Immature natural killer cell (primary cell): Measurements from ENCODE around the gene CX3CL1. TPM values are rescaled to one million over a fixed set of nuclear protein-coding genes. Genes with fewer than 3 reads are reported as not detected.

Source experiments
- DNase-seq, 3 donors: peaks; one replicate each; pipeline ENCODE4 v3.0.0; 2022; ENCODE audit warnings: mixed read lengths in 1 of 3
- H3K27ac Mint-ChIP-seq, 6 donors: one replicate each; pipeline ENCODE4 v1.8.0; 2020; ENCODE audit warnings: mixed read lengths in 6 of 6, mild to moderate bottlenecking in 5 of 6, inconsistent platforms in 4 of 6, moderate library complexity in 3 of 6
- H3K27me3 Mint-ChIP-seq, 3 donors: one replicate each; pipeline ENCODE4 v1.8.0; 2020 to 2021; ENCODE audit warnings: low read depth in 3 of 3, mild to moderate bottlenecking in 3 of 3, mixed read lengths in 3 of 3, moderate library complexity in 3 of 3, inconsistent platforms in 1 of 3
- H3K36me3 Mint-ChIP-seq, 3 donors: one replicate each; pipeline ENCODE4 v1.8.0; 2020; ENCODE audit warnings: mixed read lengths in 3 of 3, inconsistent platforms in 2 of 3, mild to moderate bottlenecking in 2 of 3
- H3K4me1 Mint-ChIP-seq, 2 donors: one replicate each; pipeline ENCODE4 v1.8.0; 2020; ENCODE audit warnings: inconsistent platforms in 2 of 2, mild to moderate bottlenecking in 2 of 2, mixed read lengths in 2 of 2, moderate library complexity in 1 of 2
- H3K4me3 Mint-ChIP-seq, 5 donors: one replicate each; pipeline ENCODE4 v1.8.0; 2020; ENCODE audit warnings: mild to moderate bottlenecking in 5 of 5, mixed read lengths in 5 of 5, inconsistent platforms in 3 of 5, moderate library complexity in 3 of 5
- H3K9me3 Mint-ChIP-seq, 6 donors: one replicate each; pipeline ENCODE4 v1.8.0; 2020; ENCODE audit warnings: mild to moderate bottlenecking in 6 of 6, mixed read lengths in 6 of 6, inconsistent platforms in 4 of 6, moderate library complexity in 3 of 6
- polyA plus RNA-seq, 3 donors: library from polyadenylated mRNA; unstranded; fragments of 300-500 nt; fragmentation: Illumina TruSeq; gene quantifications; one replicate each; pipeline ENCODE4 v1.2.3, GENCODE V29; 2021

CX3CL1 gene
- polyA plus RNA-seq, 3 donors from 2014 or later = not detected

DNA sequence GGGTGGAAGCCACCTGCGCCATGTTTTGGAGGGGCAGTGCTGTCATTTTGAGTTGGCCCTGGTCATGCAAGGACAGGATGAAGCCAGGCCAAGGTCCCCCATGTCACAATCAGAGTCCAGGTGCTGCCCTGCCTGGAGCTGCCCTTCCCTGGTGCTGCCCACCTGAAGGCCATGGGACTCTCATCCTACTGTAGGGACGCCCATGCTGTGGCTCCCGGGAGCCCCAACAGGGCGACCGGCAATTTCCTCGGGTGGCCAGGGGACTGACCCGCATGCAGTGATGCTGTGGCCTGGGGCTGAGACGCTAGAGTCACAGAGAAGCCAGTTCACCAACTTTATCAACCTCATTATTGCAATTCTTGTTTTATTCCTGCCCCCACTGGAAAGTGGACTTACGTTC, 40.3 kb downstream of the CX3CL1 start:
- Mint-ChIP-seq H3K27ac (peak overlapping the region in 1 of 6 donors; percentile 63), H3K4me1 (peaks cover 13 to 16% of the 10 kb centered on the region in 2 donors), H3K9me3 (peaks cover 0 to 2% (median 0%) of the 10 kb centered on the region in 6 donors), H3K27me3 (peaks cover 5 to 12% (median 11%) of the 10 kb centered on the region in 3 donors), H3K36me3 (peaks cover 0 to 3% (median 0%) of the 10 kb centered on the region in 3 donors), H3K4me3 (no peak overlapping the region)
- no peak for DNase-seq

DNA sequence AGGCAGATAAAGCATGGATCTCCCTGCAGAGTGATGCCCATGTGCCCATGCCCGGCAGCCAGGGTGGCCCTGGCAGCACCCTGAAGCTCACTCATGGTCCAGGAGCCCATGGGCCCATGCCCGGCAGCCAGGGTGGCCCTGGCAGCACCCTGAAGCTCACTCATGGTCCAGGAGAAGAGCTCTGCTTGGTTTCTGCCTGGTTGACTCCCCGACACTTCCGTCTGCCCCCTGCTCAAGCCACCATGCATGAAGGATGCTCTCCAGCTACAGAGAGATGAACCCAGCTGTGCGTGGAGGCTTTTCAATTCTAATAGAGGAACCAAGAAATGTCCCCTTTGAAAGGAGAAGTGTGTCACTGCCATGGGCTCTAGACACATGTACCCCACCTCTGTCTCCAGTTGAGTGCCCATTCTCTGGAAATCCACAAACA, 41.0 kb downstream of the CX3CL1 start:
- Mint-ChIP-seq H3K27me3 (peaks cover 5 to 12% (median 11%) of the 10 kb centered on the region in 3 donors), H3K27ac (peak overlapping the region in 2 of 6 donors; percentile 6 to 69), H3K4me3 (no peak overlapping the region), H3K36me3 (peaks cover 0 to 3% (median 0%) of the 10 kb centered on the region in 3 donors), H3K4me1 (peaks cover 19 to 21% of the 10 kb centered on the region in 2 donors), H3K9me3 (peaks cover 0 to 2% (median 0%) of the 10 kb centered on the region in 6 donors)
- DNase-seq = no peak

DNA sequence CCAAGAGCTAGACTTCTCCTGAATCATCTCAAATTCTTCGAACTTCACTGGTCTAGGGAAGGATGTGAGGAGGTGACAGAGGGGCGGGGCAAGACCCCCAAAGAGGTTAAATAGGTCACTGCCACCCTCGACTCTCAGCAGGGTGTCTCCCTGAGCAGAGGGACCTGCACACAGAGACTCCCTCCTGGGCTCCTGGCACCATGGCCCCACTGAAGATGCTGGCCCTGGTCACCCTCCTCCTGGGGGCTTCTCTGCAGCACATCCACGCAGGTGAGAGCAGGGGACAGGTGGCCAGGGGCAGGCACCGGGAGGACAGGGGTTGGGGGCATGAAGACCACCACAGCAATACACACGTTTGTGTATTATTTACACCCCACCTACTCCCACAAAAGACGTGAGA, 41.4 kb downstream of the CX3CL1 start:
- H3K27me3 Mint-ChIP-seq = peaks cover 8 to 12% (median 11%) of the 10 kb centered on the region in 3 donors
- no peak for DNase-seq
- peaks cover 23 to 25% of the 10 kb centered on the region in 2 donors for H3K4me1 Mint-ChIP-seq
- peaks cover 0 to 2% (median 0%) of the 10 kb centered on the region in 6 donors for H3K9me3 Mint-ChIP-seq
- peak overlapping the region in 2 of 6 donors; percentile 6 to 69 for H3K27ac Mint-ChIP-seq
- H3K36me3 Mint-ChIP-seq = peaks cover 0 to 3% (median 0%) of the 10 kb centered on the region in 3 donors
- H3K4me3 Mint-ChIP-seq = no peak overlapping the region

DNA sequence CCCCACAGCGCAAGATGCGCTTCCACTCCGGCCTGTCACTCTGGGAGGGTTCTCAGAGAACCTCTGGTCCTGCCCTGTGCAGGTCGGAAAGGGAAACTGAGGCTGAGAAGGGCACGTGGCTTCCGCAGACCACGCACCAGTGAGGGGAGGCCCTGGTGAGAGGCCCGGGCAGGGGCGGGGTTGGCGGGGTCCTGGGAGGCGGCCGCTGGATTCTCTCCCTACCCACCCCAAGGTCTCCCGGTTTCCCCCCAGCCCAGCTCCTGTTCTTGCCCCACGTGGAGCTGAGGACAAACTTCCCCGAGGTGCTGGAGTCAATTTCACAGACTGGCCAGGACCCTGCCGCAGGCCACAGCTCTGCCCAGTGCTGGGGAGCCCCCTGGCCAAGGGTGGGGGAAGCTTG, 43.8 kb downstream of the CX3CL1 start:
- no peaks in the 10 kb centered on the region for H3K36me3 Mint-ChIP-seq
- H3K27me3 Mint-ChIP-seq = peaks cover 10 to 14% (median 10%) of the 10 kb centered on the region in 3 donors
- H3K4me1 Mint-ChIP-seq = peaks cover 30 to 34% of the 10 kb centered on the region in 2 donors
- DNase-seq = no peak
- H3K9me3 Mint-ChIP-seq = no peaks in the 10 kb centered on the region
- peak overlapping the region; percentile 58 to 96 (median 90) for H3K27ac Mint-ChIP-seq
- H3K4me3 Mint-ChIP-seq = peak overlapping the region in 1 of 5 donors; percentile 12

DNA sequence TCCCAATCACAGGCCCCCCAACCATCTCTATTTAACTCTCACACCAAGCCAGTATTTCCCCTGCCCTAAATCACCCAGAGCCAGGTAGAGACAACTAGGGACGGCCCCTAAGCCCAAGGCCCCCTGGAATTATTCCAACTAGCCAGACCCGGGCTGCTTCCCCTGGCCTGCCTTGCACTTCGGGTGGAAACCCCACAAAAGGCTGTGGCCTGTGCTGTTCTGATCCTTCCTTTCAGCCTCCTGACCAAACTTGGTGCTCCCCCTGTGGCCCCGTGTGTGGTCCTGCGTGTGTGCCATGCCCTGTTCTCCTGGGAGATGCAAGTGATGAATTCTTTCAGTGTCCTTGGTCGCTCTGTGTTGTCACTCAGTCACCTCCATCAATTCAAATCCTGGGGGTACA, 47.2 kb downstream of the CX3CL1 start:
- H3K9me3 Mint-ChIP-seq = no peaks in the 10 kb centered on the region
- H3K4me3 Mint-ChIP-seq = peak overlapping the region in 1 of 5 donors; percentile 73
- DNase-seq = no peak
- peaks cover 10 to 14% (median 10%) of the 10 kb centered on the region in 3 donors for H3K27me3 Mint-ChIP-seq
- peaks cover 30 to 34% of the 10 kb centered on the region in 2 donors for H3K4me1 Mint-ChIP-seq
- no peak overlapping the region for H3K27ac Mint-ChIP-seq
- no peaks in the 10 kb centered on the region for H3K36me3 Mint-ChIP-seq

GRCh38 chr16:57422026-57422944, 50.0 kb downstream of the CX3CL1 start:
- Mint-ChIP-seq H3K9me3 (no peaks in the 10 kb centered on the region), H3K27me3 (peaks cover under 1 to 5% (median 5%) of the 10 kb centered on the region in 3 donors), H3K27ac (peak overlapping the region in 1 of 6 donors; percentile 62), H3K4me3 (no peak overlapping the region), H3K36me3 (peaks cover 1 to 4% (median 3%) of the 10 kb centered on the region in 3 donors), H3K4me1 (peaks cover 20% of the 10 kb centered on the region in 2 donors)
- DNase-seq = no peak

DNA sequence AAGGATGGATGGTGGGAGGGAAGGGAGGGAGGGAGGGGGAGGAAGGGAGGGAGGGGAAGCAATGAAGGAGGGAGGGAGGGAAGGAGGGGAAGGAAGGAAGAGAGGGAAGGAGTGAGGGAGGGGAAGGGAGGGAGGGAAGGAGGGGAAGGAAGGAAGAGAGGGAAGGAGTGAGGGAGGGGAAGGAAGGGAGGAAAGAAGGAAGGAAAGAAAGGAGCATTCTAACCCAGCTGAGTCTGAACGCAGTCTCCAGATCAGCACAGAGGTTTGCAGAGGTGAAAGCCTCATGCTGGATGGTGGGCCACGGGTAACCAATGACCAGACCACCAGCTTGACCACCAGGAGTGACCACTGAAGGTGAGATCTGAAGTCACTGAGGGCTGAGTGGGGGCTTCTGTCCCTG, 50.9 kb downstream of the CX3CL1 start:
- Mint-ChIP-seq H3K4me3 (no peak overlapping the region), H3K27ac (no peak overlapping the region), H3K9me3 (no peaks in the 10 kb centered on the region), H3K4me1 (peaks cover 11 to 13% of the 10 kb centered on the region in 2 donors), H3K36me3 (peaks cover 8 to 11% (median 11%) of the 10 kb centered on the region in 3 donors), H3K27me3 (peaks cover 0 to 5% (median 5%) of the 10 kb centered on the region in 3 donors)
- no peak for DNase-seq

DNA sequence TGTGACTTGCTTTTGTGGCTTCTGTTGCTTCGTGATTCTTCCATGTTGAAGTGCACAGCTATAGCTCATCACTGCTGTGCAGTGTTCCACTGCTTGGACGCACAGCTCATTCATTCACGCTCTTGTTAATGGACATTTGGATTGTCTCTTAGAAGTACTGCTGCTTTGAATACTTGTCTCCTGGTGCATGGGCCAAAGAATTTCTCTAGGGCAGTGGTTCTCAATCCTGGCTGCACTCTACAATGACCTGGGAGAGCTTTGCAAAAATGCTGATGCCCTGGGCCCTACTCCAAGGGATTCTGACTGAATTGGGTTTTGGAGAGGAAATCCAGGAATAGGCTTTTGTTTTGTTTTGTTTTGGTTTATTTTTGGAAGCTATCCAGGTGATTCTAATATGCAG, 52.3 kb downstream of the CX3CL1 start:
- Mint-ChIP-seq H3K4me1 (peaks cover 0 to 2% of the 10 kb centered on the region in 2 donors), H3K36me3 (peaks cover 15 to 21% (median 16%) of the 10 kb centered on the region in 3 donors), H3K27ac (no peak overlapping the region), H3K9me3 (no peaks in the 10 kb centered on the region), H3K27me3 (peaks cover 0 to 5% (median 2%) of the 10 kb centered on the region in 3 donors), H3K4me3 (no peak overlapping the region)
- no peak for DNase-seq

DNA sequence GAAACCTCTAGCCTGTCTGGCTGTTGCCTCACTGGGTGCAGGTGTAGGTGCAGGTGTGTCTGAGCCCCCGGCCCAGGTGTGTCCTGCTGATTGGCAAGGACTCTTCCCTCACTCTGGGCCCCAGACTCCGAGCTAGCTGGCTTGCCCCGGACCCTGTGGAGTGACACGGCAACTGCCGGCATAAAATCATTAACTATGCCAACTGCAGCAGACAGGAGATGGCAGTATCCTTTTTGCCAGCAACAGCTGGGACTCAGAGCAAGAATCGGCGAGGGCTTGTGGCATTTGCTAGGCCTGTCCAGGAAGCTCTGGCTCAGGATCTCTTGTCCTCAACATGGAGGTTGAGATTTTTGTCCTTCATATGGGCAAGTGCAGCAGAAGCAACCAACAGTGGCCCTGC, 54.1 kb downstream of the CX3CL1 start:
- DNase-seq = no peak
- H3K9me3 Mint-ChIP-seq = no peaks in the 10 kb centered on the region
- no peaks in the 10 kb centered on the region for H3K4me1 Mint-ChIP-seq
- peaks cover 0 to 3% (median 2%) of the 10 kb centered on the region in 3 donors for H3K27me3 Mint-ChIP-seq
- H3K27ac Mint-ChIP-seq = no peak overlapping the region
- peaks cover 25 to 38% (median 25%) of the 10 kb centered on the region in 3 donors for H3K36me3 Mint-ChIP-seq
- no peak overlapping the region for H3K4me3 Mint-ChIP-seq

- no peaks in the 10 kb centered on the region for H3K9me3 Mint-ChIP-seq
- H3K4me3 Mint-ChIP-seq = no peak overlapping the region
- no peak for DNase-seq
- no peaks in the 10 kb centered on the region for H3K4me1 Mint-ChIP-seq
- peaks cover 0 to 3% (median 2%) of the 10 kb centered on the region in 3 donors for H3K27me3 Mint-ChIP-seq
- no peak overlapping the region for H3K27ac Mint-ChIP-seq
- peaks cover 29 to 44% (median 29%) of the 10 kb centered on the region in 3 donors for H3K36me3 Mint-ChIP-seq
Observed at GRCh38 chr16:57427307-57427706, 55.0 kb downstream of the CX3CL1 start.

DNA sequence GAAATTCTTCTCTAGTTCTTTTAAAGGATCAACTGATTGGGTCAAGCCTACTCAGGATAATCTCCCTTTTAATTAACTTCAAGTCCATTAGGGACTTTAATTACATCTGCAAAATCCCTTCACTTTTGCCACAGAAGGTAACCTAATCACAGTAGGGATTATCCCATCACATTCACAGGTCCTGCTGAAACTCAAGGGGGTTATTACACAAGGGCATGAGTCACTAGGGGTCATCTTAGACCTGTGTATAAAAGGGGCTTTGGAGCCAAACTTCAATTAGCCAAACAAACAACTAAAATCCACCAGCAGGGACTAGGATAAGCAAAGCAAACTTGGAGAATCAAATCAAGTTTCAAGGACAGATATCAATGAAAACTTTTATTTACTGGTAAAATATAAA, 55.5 kb downstream of the CX3CL1 start:
- no peak overlapping the region for H3K4me3 Mint-ChIP-seq
- H3K36me3 Mint-ChIP-seq = peaks cover 29 to 49% (median 29%) of the 10 kb centered on the region in 3 donors
- no peaks in the 10 kb centered on the region for H3K4me1 Mint-ChIP-seq
- no peak overlapping the region for H3K27ac Mint-ChIP-seq
- no peaks in the 10 kb centered on the region for H3K9me3 Mint-ChIP-seq
- no peak for DNase-seq
- peaks cover 0 to 3% (median 2%) of the 10 kb centered on the region in 3 donors for H3K27me3 Mint-ChIP-seq

GRCh38 chr16:57430955-57431354, 58.7 kb downstream of the CX3CL1 start:
- H3K4me1 Mint-ChIP-seq = no peaks in the 10 kb centered on the region
- peaks cover 0 to 3% (median 2%) of the 10 kb centered on the region in 3 donors for H3K27me3 Mint-ChIP-seq
- H3K4me3 Mint-ChIP-seq = no peak overlapping the region
- DNase-seq = no peak
- H3K9me3 Mint-ChIP-seq = no peaks in the 10 kb centered on the region
- H3K27ac Mint-ChIP-seq = no peak overlapping the region
- H3K36me3 Mint-ChIP-seq = peaks cover 34 to 76% (median 40%) of the 10 kb centered on the region in 3 donors

- Mint-ChIP-seq H3K27ac (no peak overlapping the region), H3K36me3 (peaks cover 29 to 74% (median 36%) of the 10 kb centered on the region in 3 donors), H3K27me3 (peaks cover 0 to 3% (median 2%) of the 10 kb centered on the region in 3 donors), H3K4me3 (no peak overlapping the region), H3K4me1 (no peaks in the 10 kb centered on the region), H3K9me3 (no peaks in the 10 kb centered on the region)
- no peak for DNase-seq
Observed at GRCh38 chr16:57432505-57432904, 60.2 kb downstream of the CX3CL1 start.

GRCh38 chr16:57432989-57433388, 60.7 kb downstream of the CX3CL1 start:
- Mint-ChIP-seq H3K27ac (no peak overlapping the region), H3K36me3 (peaks cover 24 to 72% (median 35%) of the 10 kb centered on the region in 3 donors), H3K4me1 (no peaks in the 10 kb centered on the region), H3K4me3 (no peak overlapping the region), H3K27me3 (peaks cover 0 to 3% (median 2%) of the 10 kb centered on the region in 3 donors), H3K9me3 (no peaks in the 10 kb centered on the region)
- no peak for DNase-seq
